Activated T-helper 17 cell treated with anti-CD3 and anti-CD28 coated beads, Interleukin-2, amount 50 U/mL, for 72 hours (primary cell): Measurements from ENCODE around the gene CREM. TPM values are rescaled to one million over a fixed set of nuclear protein-coding genes. Genes with fewer than 3 reads are reported as not detected.

Experiments used
- ATAC-seq: fragments of 150-1000 bp; cut with Tn5 transposase; replicated peaks from 2 replicates; pipeline ENCODE4 v1.10.0; 2021; ENCODE audit warnings: mild to moderate bottlenecking, moderate library complexity
- H3K27ac Mint-ChIP-seq: one replicate; pipeline ENCODE4 v1.8.0; 2022; ENCODE audit warnings: mixed read lengths
- H3K27me3 Mint-ChIP-seq: one replicate; pipeline ENCODE4 v1.8.0; 2022; ENCODE audit warnings: mixed read lengths
- H3K36me3 Mint-ChIP-seq: one replicate; pipeline ENCODE4 v1.8.0; 2022; ENCODE audit warnings: low read depth, mild to moderate bottlenecking, mixed read lengths
- H3K4me1 Mint-ChIP-seq: one replicate; pipeline ENCODE4 v1.8.0; 2022; ENCODE audit warnings: mixed read lengths
- H3K4me3 Mint-ChIP-seq: one replicate; pipeline ENCODE4 v1.8.0; 2022; ENCODE audit warnings: mild to moderate bottlenecking, mixed read lengths
- H3K9me3 Mint-ChIP-seq: one replicate; pipeline ENCODE4 v1.8.0; 2022; ENCODE audit warnings: mixed read lengths
- total RNA-seq, 2 donors: library from RNA; stranded (reverse); gene quantifications; one replicate each; pipeline ENCODE4 v1.2.3, GENCODE V29; 2022

CREM gene
- total RNA-seq, 2 donors from 2014 or later: 126 to 150 TPM

GRCh38 chr10:35161906-35162305 is 35.3 kb downstream of the CREM start:
- H3K27me3 Mint-ChIP-seq: no peaks in the 10 kb centered on the region
- H3K9me3 Mint-ChIP-seq: no peaks in the 10 kb centered on the region
- peaks cover 11% of the 10 kb centered on the region for H3K36me3 Mint-ChIP-seq
- no peaks in the 10 kb centered on the region for H3K4me1 Mint-ChIP-seq
- ATAC-seq: no peak
- no peak overlapping the region for H3K4me3 Mint-ChIP-seq
- H3K27ac Mint-ChIP-seq: no peak overlapping the region

GRCh38 chr10:35165136-35165535 is 38.5 kb downstream of the CREM start:
- Mint-ChIP-seq H3K4me3 (no peak overlapping the region), H3K27ac (no peak overlapping the region), H3K4me1 (no peaks in the 10 kb centered on the region), H3K36me3 (no peaks in the 10 kb centered on the region), H3K27me3 (no peaks in the 10 kb centered on the region), H3K9me3 (no peaks in the 10 kb centered on the region)
- no peak for ATAC-seq

DNA sequence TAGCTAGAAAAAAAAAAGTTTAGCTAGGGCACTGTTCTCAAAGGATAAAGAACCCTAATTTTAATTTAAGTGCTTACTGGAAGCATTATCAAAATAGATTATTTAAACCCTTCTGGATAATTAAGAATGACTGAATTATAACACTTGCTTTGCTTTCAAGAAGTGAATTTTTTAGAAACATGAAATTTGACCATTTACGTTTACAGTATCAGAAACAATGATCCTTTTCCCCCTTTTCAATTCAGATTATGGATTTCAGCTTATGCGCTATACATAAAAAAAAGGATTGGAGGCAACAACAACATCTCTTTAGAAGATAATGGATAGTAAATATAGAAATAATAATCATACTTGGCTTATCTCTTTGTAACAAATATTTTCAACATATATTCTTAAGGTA is 39.2 kb downstream of the CREM start:
- H3K4me1 Mint-ChIP-seq: no peaks in the 10 kb centered on the region
- no peak overlapping the region for H3K27ac Mint-ChIP-seq
- ATAC-seq: no peak
- no peak overlapping the region for H3K4me3 Mint-ChIP-seq
- no peaks in the 10 kb centered on the region for H3K9me3 Mint-ChIP-seq
- no peaks in the 10 kb centered on the region for H3K27me3 Mint-ChIP-seq
- no peaks in the 10 kb centered on the region for H3K36me3 Mint-ChIP-seq

DNA sequence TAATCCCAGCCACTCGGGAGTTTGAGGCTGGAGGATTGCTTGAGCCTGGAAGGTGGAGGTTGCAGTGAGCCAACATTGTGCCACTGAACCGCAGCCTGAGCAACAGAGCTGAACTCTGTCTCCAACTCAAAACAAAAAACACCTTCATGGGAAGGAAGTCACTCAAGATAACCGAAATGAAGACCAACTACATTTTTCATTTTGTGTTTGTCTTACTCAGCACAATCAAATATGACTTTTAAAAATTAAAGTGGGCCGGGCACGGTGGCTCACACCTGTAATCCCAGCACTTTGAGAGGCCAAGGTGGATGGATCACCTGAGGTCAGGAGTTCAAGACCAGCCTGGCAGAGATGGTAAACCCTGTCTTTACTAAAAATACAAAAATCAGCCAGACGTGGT is 40.0 kb downstream of the CREM start:
- ATAC-seq: no peak
- Mint-ChIP-seq H3K27me3 (no peaks in the 10 kb centered on the region), H3K4me1 (no peaks in the 10 kb centered on the region), H3K27ac (no peak overlapping the region), H3K36me3 (no peaks in the 10 kb centered on the region), H3K4me3 (no peak overlapping the region), H3K9me3 (no peaks in the 10 kb centered on the region)

GRCh38 chr10:35167342-35167741 is 40.7 kb downstream of the CREM start:
- Mint-ChIP-seq H3K27me3 (no peaks in the 10 kb centered on the region), H3K36me3 (peaks cover 6% of the 10 kb centered on the region), H3K9me3 (no peaks in the 10 kb centered on the region), H3K27ac (no peak overlapping the region), H3K4me1 (no peaks in the 10 kb centered on the region), H3K4me3 (no peak overlapping the region)
- ATAC-seq: no peak

DNA sequence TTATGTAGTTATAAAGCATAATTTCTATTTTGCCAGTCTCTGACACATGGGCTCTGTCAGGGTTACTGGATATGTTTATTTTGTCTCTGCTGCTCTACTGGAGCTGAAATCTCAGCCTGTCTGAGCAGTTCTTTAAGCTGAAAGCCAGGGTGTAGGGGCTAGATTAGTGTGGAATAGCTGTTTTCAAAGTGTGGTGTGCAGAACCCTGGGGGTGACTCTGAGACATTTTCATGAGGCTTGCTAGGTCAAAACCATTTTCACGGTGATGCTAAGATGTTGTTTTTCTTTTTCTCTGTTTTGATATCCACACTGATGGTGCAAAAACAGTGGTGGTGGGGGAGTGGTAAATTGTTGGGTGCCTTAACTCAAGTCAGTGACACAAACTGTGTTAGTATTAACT is 45.5 kb downstream of the CREM start:
- no peaks in the 10 kb centered on the region for H3K4me1 Mint-ChIP-seq
- peak overlapping the region; percentile 26 for H3K27ac Mint-ChIP-seq
- ATAC-seq: no peak
- H3K27me3 Mint-ChIP-seq: no peaks in the 10 kb centered on the region
- no peak overlapping the region for H3K4me3 Mint-ChIP-seq
- H3K36me3 Mint-ChIP-seq: peaks cover 14% of the 10 kb centered on the region
- H3K9me3 Mint-ChIP-seq: no peaks in the 10 kb centered on the region

GRCh38 chr10:35172574-35172973 is 45.9 kb downstream of the CREM start:
- peak overlapping the region; percentile 26 for H3K27ac Mint-ChIP-seq
- no peaks in the 10 kb centered on the region for H3K4me1 Mint-ChIP-seq
- H3K9me3 Mint-ChIP-seq: no peaks in the 10 kb centered on the region
- peaks cover 14% of the 10 kb centered on the region for H3K36me3 Mint-ChIP-seq
- no peaks in the 10 kb centered on the region for H3K27me3 Mint-ChIP-seq
- H3K4me3 Mint-ChIP-seq: no peak overlapping the region
- no peak for ATAC-seq

DNA sequence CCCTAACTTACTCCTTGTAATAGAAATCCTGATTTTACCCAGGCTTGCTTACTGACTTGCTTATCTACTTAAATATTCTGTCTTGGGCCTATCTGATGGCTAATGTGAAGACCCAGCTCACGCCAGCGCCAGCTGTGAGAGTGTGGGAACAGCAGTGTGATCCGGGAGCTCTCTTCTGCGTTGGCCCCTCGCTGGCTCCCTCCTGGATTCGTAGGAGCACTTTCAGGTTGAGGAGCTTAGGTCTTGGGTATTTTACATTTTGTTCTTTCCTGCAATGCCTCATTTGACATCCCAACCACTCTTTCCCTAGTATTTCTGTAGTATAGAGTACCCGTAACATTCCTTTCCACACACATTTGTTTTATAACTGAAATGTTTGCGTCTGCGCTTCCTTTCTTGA is 51.7 kb downstream of the CREM start:
- Mint-ChIP-seq H3K4me3 (no peak overlapping the region), H3K27me3 (no peaks in the 10 kb centered on the region), H3K36me3 (peaks cover 14% of the 10 kb centered on the region), H3K9me3 (no peaks in the 10 kb centered on the region), H3K4me1 (no peaks in the 10 kb centered on the region), H3K27ac (no peak overlapping the region)
- no peak for ATAC-seq

- H3K4me3 Mint-ChIP-seq: no peak overlapping the region
- H3K27me3 Mint-ChIP-seq: no peaks in the 10 kb centered on the region
- H3K9me3 Mint-ChIP-seq: no peaks in the 10 kb centered on the region
- no peak overlapping the region for H3K27ac Mint-ChIP-seq
- H3K4me1 Mint-ChIP-seq: no peaks in the 10 kb centered on the region
- H3K36me3 Mint-ChIP-seq: peaks cover 14% of the 10 kb centered on the region
- no peak for ATAC-seq
These were observed 56.2 kb downstream of the CREM start for GRCh38 chr10:35182631-35183510.

- Mint-ChIP-seq H3K9me3 (no peaks in the 10 kb centered on the region), H3K27me3 (no peaks in the 10 kb centered on the region), H3K4me1 (no peaks in the 10 kb centered on the region), H3K4me3 (no peak overlapping the region), H3K36me3 (peaks cover 3% of the 10 kb centered on the region), H3K27ac (no peak overlapping the region)
- no peak for ATAC-seq
These were observed 58.0 kb downstream of the CREM start for GRCh38 chr10:35184527-35185171.

DNA sequence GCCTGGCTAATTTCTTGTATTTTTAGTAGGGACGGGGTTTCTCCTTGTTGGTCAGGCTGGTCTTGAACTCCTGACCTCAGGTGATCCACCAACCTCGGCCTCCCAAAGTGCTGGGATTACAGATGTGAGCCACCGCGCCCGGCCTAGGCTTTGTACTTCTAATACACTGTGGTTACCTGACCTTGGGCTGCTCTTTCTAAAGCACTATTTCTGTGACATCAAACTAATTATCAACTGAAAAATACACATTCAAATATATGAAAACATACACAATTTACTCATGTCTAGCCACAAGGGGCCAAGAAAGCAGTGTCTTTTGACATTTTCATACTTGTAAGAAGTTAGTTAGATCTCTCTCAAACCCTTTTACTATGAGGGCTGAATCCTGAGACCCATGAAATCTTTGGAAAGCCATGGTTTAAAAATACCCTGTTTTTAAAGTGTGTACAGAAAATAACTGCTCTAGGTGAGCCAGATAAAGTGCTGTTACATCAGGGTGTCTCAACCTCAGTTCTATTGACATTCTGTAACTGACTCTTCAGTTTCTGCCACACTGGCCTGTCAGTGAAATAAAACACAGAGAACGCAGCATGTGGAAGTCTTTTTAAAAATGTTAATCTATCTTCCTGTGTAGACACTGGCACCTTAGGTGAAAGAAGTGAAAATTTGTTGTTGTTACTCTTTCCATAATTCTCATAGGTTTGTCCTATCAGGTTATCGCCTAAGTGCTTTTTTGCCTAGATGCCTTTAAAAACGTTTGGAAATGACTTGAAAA is 58.8 kb downstream of the CREM start:
- Mint-ChIP-seq H3K4me1 (no peaks in the 10 kb centered on the region), H3K27me3 (no peaks in the 10 kb centered on the region), H3K36me3 (no peaks in the 10 kb centered on the region), H3K9me3 (no peaks in the 10 kb centered on the region), H3K27ac (no peak overlapping the region), H3K4me3 (no peak overlapping the region)
- ATAC-seq: no peak

DNA sequence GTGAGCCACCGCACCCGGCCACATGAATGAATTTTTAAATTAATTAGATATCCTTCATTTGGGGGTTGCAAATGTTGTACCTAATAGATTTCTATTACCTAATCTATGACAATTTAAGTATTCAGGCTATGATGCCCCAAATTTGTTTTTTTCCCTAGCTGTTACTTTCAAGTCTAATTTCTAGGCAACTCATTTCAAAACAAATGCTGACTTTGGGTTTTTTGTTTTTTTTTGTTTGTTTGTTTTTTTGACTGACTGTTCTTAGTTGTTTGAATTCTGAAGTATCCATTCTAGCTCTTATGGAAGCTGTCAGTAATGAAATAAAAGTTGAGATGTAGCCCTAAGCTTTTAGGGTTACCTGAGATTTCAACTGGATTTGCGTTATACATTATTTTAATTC is 62.3 kb downstream of the CREM start:
- peaks cover 15% of the 10 kb centered on the region for H3K36me3 Mint-ChIP-seq
- ATAC-seq: no peak
- H3K4me3 Mint-ChIP-seq: no peak overlapping the region
- H3K4me1 Mint-ChIP-seq: peaks cover 13% of the 10 kb centered on the region
- no peak overlapping the region for H3K27ac Mint-ChIP-seq
- H3K9me3 Mint-ChIP-seq: no peaks in the 10 kb centered on the region
- H3K27me3 Mint-ChIP-seq: no peaks in the 10 kb centered on the region

DNA sequence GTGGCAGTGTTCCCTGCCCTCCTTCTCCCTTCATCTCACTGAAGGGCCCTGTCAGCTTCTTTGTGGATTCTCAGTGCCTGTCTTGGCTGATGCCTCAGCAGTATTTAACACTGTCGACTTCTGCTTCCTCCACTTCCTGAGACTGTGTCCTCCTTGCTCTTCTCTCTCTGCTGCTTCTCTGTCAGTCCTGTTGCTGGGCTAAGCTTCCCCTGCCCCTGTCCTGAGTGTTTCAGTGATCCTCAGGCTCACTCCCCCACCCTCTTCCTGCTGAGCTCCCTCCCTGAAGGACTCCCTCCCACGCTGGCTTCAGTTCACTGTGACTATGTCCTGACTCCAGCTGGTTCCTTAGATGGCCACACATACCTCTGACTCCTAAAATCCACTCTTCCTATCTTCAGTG is 64.9 kb downstream of the CREM start:
- peak overlapping the region; percentile 83 for H3K27ac Mint-ChIP-seq
- H3K9me3 Mint-ChIP-seq: no peaks in the 10 kb centered on the region

GRCh38 chr10:35192645-35193249 is 66.1 kb downstream of the CREM start:
- Mint-ChIP-seq H3K27me3 (no peaks in the 10 kb centered on the region), H3K36me3 (peaks cover 41% of the 10 kb centered on the region), H3K27ac (peak overlapping the region; percentile 83), H3K9me3 (no peaks in the 10 kb centered on the region), H3K4me3 (no peak overlapping the region), H3K4me1 (peaks cover 13% of the 10 kb centered on the region)
- no peak for ATAC-seq

More for the DNA sequence above, 64.9 kb downstream of the CREM start:
- H3K27me3 Mint-ChIP-seq: no peaks in the 10 kb centered on the region
- H3K36me3 Mint-ChIP-seq: peaks cover 32% of the 10 kb centered on the region
- peak overlapping the region; percentile 37 for H3K4me3 Mint-ChIP-seq
- H3K4me1 Mint-ChIP-seq: peaks cover 13% of the 10 kb centered on the region
- no peak for ATAC-seq
